ENCODE measurements around the gene SAMD4A.

DNA sequence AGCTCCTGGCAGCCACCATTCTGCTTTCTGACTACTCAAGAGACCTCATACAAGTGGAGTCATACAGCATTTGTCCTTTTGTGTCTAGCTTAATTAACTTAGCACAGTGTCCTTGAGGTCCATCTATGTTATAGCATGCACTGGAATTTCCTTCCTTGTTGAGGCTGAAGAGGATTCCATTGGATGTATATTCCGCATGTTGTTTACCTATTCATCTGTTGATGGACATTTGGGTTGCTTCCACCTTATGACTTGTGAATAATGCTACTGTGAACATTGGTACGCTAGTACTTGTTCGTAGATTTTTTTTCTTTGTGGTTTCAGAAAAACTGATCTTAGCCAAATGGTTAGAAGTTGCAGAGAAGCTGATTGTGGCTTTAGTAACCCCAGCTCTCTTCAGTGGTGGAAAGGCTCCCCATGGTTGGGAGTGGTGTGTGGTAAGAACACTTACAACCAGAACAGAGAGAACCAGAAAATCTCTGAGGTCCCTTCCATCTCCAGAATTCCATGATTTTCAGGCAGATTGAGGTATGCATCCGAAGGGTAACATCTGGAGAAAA is 118.4 kb downstream of the SAMD4A start:
- TF ChIP-seq, protein P1, sequence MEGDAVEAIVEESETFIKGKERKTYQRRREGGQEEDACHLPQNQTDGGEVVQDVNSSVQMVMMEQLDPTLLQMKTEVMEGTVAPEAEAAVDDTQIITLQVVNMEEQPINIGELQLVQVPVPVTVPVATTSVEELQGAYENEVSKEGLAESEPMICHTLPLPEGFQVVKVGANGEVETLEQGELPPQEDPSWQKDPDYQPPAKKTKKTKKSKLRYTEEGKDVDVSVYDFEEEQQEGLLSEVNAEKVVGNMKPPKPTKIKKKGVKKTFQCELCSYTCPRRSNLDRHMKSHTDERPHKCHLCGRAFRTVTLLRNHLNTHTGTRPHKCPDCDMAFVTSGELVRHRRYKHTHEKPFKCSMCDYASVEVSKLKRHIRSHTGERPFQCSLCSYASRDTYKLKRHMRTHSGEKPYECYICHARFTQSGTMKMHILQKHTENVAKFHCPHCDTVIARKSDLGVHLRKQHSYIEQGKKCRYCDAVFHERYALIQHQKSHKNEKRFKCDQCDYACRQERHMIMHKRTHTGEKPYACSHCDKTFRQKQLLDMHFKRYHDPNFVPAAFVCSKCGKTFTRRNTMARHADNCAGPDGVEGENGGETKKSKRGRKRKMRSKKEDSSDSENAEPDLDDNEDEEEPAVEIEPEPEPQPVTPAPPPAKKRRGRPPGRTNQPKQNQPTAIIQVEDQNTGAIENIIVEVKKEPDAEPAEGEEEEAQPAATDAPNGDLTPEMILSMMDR (IDR thresholded peaks at IDR 0.05) = no peak
- TF ChIP-seq EP300 (IDR thresholded peaks at IDR 0.05) = no peak
- TF ChIP-seq POLR2A (IDR thresholded peaks at IDR 0.05) = no peak

Measured in tibial nerve (tissue), 4 donors.